ENCODE measurements around the gene C12orf54. TPM values are rescaled to one million over a fixed set of nuclear protein-coding genes. Genes with fewer than 3 reads are reported as not detected.
"Not testable (repeated sequence)": the region's sequence is repeated elsewhere in the genome, so short reads cannot be mapped to it uniquely, and the experiment has no call there.

C12orf54 gene
- total RNA-seq, 6 donors from 2014 or later = 0.64 TPM; not detected in 5

DNA sequence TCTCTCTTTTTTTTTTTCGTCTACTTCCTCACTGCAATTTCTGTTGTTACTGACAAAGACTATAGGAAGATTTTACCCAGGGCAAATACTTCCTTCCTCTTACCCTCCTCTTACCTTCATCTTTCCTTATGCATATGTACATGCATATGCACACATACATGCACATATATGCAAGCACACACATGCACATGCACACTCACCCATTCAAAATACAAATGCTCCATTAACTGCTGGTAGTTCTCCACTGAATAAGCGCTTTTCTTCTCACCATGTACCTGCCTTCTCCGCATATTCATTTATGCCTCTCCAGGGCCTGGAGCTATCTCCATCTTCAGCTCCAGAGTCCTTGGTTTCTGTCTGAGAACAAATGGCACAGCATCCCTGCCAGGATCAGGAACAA lies 632 bp downstream of the C12orf54 start:
- no peak overlapping the region for H3K4me3 ChIP-seq
- no peak for DNase-seq
- no peaks in the 10 kb centered on the region for H3K4me1 ChIP-seq
- H3K9me3 ChIP-seq = no peaks in the 10 kb centered on the region
- WGBS, 2 donors = 76 to 78% methylated on average over 3 of the region's 3 CpGs
- no peaks in the 10 kb centered on the region for H3K36me3 ChIP-seq
- no peaks in the 10 kb centered on the region for H3K27me3 ChIP-seq
- ATAC-seq (ENCODE audit: low FRiP score in 2 of 2) = no peak
- H3K27ac ChIP-seq = no peak overlapping the region
- TF ChIP-seq, protein P1, sequence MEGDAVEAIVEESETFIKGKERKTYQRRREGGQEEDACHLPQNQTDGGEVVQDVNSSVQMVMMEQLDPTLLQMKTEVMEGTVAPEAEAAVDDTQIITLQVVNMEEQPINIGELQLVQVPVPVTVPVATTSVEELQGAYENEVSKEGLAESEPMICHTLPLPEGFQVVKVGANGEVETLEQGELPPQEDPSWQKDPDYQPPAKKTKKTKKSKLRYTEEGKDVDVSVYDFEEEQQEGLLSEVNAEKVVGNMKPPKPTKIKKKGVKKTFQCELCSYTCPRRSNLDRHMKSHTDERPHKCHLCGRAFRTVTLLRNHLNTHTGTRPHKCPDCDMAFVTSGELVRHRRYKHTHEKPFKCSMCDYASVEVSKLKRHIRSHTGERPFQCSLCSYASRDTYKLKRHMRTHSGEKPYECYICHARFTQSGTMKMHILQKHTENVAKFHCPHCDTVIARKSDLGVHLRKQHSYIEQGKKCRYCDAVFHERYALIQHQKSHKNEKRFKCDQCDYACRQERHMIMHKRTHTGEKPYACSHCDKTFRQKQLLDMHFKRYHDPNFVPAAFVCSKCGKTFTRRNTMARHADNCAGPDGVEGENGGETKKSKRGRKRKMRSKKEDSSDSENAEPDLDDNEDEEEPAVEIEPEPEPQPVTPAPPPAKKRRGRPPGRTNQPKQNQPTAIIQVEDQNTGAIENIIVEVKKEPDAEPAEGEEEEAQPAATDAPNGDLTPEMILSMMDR (IDR thresholded peaks at IDR 0.05) = no peak
- no peak for TF ChIP-seq POLR2A (IDR thresholded peaks at IDR 0.05)
- TF ChIP-seq EP300 (IDR thresholded peaks at IDR 0.05) = no peak
- TF ChIP-seq POLR2AphosphoS5 (IDR thresholded peaks at IDR 0.05) = no peak

DNA sequence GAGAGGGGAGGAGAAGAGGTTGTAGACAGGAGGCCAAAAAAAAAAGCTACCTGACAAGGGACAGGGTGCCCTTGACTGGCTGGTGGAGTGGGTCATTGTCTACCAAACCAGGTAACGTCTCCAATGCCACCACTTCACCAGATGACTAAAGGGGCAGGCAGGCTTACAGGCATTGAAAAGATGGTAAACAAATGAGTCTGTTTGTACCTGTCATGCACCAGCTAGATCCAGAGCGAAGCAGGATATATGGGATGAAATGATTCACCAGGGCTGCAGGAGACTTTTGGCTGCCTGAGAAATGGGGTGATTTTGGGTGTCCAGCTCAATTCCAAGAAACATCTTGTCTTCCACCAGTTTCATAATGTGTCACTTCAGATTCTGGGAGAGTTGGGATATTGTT lies 4.0 kb downstream of the C12orf54 start:
- no peak for DNase-seq
- Histone ChIP-seq H3K27me3 (no peaks in the 10 kb centered on the region), H3K9me3 (no peaks in the 10 kb centered on the region), H3K36me3 (no peaks in the 10 kb centered on the region), H3K4me3 (no peak overlapping the region), H3K27ac (no peak overlapping the region), H3K4me1 (no peaks in the 10 kb centered on the region)
- ATAC-seq (ENCODE audit: low FRiP score in 2 of 2) = no peak
- 59 to 96% methylated on average over 2 of the region's 2 CpGs for WGBS, 2 donors
- TF ChIP-seq EP300 (IDR thresholded peaks at IDR 0.05) (no peak), POLR2A (IDR thresholded peaks at IDR 0.05) (no peak), POLR2AphosphoS5 (IDR thresholded peaks at IDR 0.05) (no peak)
- TF ChIP-seq, protein P1 (IDR thresholded peaks at IDR 0.05) = no peak

DNA sequence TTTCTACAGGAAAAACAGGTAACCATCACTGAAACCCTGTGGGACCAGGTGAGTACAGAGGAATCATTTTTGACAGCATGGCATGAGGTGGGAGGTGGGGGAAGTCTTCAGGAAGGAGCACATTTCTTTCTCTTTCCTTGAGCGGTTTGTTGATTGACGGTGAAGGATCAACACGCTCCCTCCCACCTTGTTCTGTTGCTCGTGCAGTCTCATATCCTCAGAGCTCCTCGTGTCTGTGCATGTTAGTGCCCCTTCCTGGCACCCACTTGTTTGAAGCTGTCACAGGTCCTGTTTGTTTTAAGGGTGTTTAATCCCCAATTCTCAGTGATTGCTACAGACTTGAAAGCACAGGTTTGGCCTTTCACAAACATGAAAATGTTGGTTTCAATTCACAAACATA lies 4.4 kb downstream of the C12orf54 start:
- WGBS, 2 donors = 62 to 70% methylated on average over 5 of the region's 5 CpGs
- Histone ChIP-seq H3K9me3 (no peaks in the 10 kb centered on the region), H3K27me3 (no peaks in the 10 kb centered on the region), H3K27ac (no peak overlapping the region), H3K4me3 (no peak overlapping the region), H3K4me1 (no peaks in the 10 kb centered on the region), H3K36me3 (no peaks in the 10 kb centered on the region)
- DNase-seq (no peak), ATAC-seq (ENCODE audit: low FRiP score in 2 of 2) (no peak)
- TF ChIP-seq POLR2A (IDR thresholded peaks at IDR 0.05) = no peak
- no peak for TF ChIP-seq EP300 (IDR thresholded peaks at IDR 0.05)
- TF ChIP-seq, protein P1 (IDR thresholded peaks at IDR 0.05) = no peak
- TF ChIP-seq POLR2AphosphoS5 (IDR thresholded peaks at IDR 0.05) = no peak

DNA sequence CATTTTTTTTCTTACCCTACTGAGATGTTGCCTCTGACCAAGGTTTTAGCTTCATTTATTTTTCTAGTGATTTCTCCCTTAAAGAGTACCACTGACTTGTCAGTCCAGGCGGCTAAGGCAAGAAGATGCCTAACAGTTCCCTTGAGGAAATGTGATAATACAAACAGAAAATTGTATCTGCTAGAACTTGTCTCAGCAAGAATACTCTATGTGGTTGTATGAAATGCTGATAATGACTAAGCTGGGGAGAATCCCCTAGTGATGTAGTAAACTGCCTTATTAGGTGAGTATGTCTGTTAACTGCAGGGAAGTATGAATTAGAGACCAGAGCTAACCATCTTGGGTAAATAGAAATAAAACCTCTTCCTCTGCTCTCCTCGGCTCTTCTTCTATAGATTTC lies 6.7 kb downstream of the C12orf54 start:
- H3K9me3 ChIP-seq = no peaks in the 10 kb centered on the region
- no peaks in the 10 kb centered on the region for H3K36me3 ChIP-seq
- WGBS, 2 donors = 65 to 71% methylated on average over 2 of the region's 2 CpGs
- DNase-seq (no peak), ATAC-seq (ENCODE audit: low FRiP score in 2 of 2) (no peak)
- no peaks in the 10 kb centered on the region for H3K4me1 ChIP-seq
- H3K27me3 ChIP-seq = no peaks in the 10 kb centered on the region
- TF ChIP-seq, protein P1 (IDR thresholded peaks at IDR 0.05) = no peak
- no peak for TF ChIP-seq POLR2AphosphoS5 (IDR thresholded peaks at IDR 0.05)
- no peak for TF ChIP-seq POLR2A (IDR thresholded peaks at IDR 0.05)
- TF ChIP-seq EP300 (IDR thresholded peaks at IDR 0.05) = no peak
- no peak overlapping the region for H3K27ac ChIP-seq
- H3K4me3 ChIP-seq = no peak overlapping the region

DNA sequence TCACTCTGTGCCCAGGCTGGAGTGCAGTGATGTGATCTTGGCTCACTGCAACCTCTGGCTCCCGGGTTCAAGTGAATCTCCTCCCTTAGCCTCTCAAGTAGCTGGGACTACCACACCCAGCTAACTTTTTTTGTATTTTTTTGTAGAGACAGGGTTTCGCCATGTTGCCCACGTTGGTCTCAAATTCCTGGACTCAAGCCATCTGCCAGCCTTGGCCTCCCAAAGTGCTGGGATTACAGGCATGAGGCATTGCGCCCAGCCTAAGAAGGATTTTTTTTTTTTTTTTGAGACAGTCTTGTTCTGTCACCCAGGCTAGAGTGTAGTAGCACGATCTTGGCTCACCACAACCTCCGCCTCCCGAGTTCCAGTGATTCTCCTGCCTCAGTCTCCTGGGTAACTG lies 7.2 kb downstream of the C12orf54 start:
- ATAC-seq (ENCODE audit: low FRiP score in 2 of 2); H3K4me1 ChIP-seq; H3K9me3 ChIP-seq; H3K27ac ChIP-seq; H3K27me3 ChIP-seq; H3K36me3 ChIP-seq; DNase-seq; H3K4me3 ChIP-seq: not testable (repeated sequence)
- WGBS, 2 donors = 81 to 86% methylated on average over 7 of the region's 7 CpGs

DNA sequence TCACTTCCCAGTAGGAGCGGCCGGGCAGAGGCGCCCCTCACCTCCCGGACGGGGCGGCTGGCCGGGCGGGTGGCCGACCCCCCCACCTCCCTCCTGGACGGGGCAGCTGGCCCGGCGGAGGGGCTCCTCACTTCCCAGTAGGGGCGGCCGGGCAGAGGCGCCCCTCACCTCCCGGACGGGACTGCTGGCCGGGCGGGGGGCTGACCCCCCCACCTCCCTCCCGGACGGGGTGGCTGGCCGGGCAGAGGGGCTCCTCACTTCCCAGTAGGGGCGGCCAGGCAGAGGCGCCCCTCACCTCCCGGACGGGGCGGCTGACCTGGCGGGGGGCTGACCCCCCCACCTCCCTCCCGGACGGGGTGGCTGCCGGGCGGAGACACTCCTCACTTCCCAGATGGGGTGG lies 18.0 kb downstream of the C12orf54 start:
- 100% methylated on average over 1 of the region's 32 CpGs; no CpG with 5 or more reads in 1 of the 2 donors for WGBS, 2 donors
- H3K27ac ChIP-seq, H3K36me3 ChIP-seq: not testable (repeated sequence)

DNA sequence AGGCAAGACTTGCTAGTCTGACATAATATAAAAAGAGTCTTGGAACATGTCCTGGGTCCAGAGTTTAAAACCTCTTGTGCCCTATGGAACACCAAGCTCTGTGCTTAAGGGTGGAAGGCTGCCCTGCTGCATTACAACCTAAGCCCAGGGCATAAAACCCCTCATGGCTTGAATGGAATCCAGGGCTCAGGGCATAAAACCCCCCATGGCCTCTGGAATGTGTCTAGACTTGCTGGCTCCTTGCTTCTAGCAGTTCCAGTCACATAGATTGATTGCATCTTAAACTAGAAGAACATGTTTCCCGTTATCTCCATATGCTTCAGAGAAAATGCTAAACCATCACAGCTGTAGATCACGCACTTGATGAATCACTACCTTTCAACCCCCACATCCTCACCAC lies 24.5 kb downstream of the C12orf54 start:
- not testable (repeated sequence) for ATAC-seq (ENCODE audit: low FRiP score in 2 of 2); H3K9me3 ChIP-seq; H3K27ac ChIP-seq; H3K4me3 ChIP-seq; H3K27me3 ChIP-seq; H3K36me3 ChIP-seq; DNase-seq; H3K4me1 ChIP-seq
- WGBS, 2 donors = 53 to 79% methylated on average over 2 of the region's 2 CpGs

More for the DNA sequence above, 18.0 kb downstream of the C12orf54 start:
- not testable (repeated sequence) for H3K4me3 ChIP-seq; H3K9me3 ChIP-seq; ATAC-seq (ENCODE audit: low FRiP score in 2 of 2); H3K27me3 ChIP-seq; H3K4me1 ChIP-seq
- DNase-seq = peak in 1 of 2 donors; percentile 51
